Trophoblast cell (in vitro differentiated cells and primary cell): ENCODE data around the gene RAB3A.

Source experiments
- DNase-seq, 2 donors: peaks; one replicate each; pipeline ENCODE4 v3.0.0-alpha.2; 2016
- H2AFZ ChIP-seq: 2 replicates; pipeline ENCODE4 v1.6.1; 2013; ENCODE audit warnings: low read length, moderate library complexity, mild to moderate bottlenecking; ENCODE audit not compliant: insufficient read depth, poor library complexity
- H2AK5ac ChIP-seq: 2 replicates; pipeline ENCODE4 v1.6.1; 2013; ENCODE audit warnings: mild to moderate bottlenecking, low read length
- H2BK120ac ChIP-seq: 2 replicates; pipeline ENCODE4 v1.6.1; 2013; ENCODE audit warnings: low read length, mild to moderate bottlenecking, moderate library complexity; ENCODE audit not compliant: insufficient read depth, poor library complexity
- H2BK12ac ChIP-seq: 2 replicates; pipeline ENCODE4 v1.6.1; 2013; ENCODE audit warnings: mild to moderate bottlenecking, low read length, moderate library complexity
- H2BK5ac ChIP-seq: 2 replicates; pipeline ENCODE4 v1.6.1; 2013; ENCODE audit warnings: low read length, low read depth, moderate library complexity, mild to moderate bottlenecking; ENCODE audit not compliant: poor library complexity
- H3K14ac ChIP-seq: 2 replicates; pipeline ENCODE4 v1.6.1; 2013; ENCODE audit warnings: mild to moderate bottlenecking, low read length
- H3K18ac ChIP-seq: 2 replicates; pipeline ENCODE4 v1.6.1; 2013; ENCODE audit warnings: mild to moderate bottlenecking, low read length
- H3K23ac ChIP-seq: 2 replicates; pipeline ENCODE4 v1.6.1; 2013; ENCODE audit warnings: low read length
- H3K27ac ChIP-seq: 2 replicates; pipeline ENCODE4 v1.5.1; 2013; ENCODE audit warnings: low read depth, mild to moderate bottlenecking, inconsistent platforms, low read length, moderate library complexity
- H3K27me3 ChIP-seq: 2 replicates; pipeline ENCODE4 v1.6.1; 2013; ENCODE audit warnings: inconsistent platforms, mild to moderate bottlenecking, low read length, moderate library complexity; ENCODE audit not compliant: insufficient read depth
- H3K36me3 ChIP-seq, 2 experiments: 1 replicate in 1 of 2; 2 replicates in 1 of 2; pipeline ENCODE4 v1.6.1; 2013; ENCODE audit warnings: low read length in 2 of 2, mild to moderate bottlenecking in 2 of 2, moderate library complexity in 1 of 2; ENCODE audit not compliant: insufficient read depth in 2 of 2, control insufficient read depth in 1 of 2
- H3K4ac ChIP-seq: 2 replicates; pipeline ENCODE4 v1.6.1; 2013; ENCODE audit warnings: low read depth, mild to moderate bottlenecking, low read length, moderate library complexity
- H3K4me1 ChIP-seq, 2 experiments: 1 replicate in 1 of 2; 2 replicates in 1 of 2; pipeline ENCODE4 v1.6.1; 2013; ENCODE audit warnings: low read length in 2 of 2, mild to moderate bottlenecking in 2 of 2, moderate library complexity in 1 of 2; ENCODE audit not compliant: insufficient read depth in 2 of 2, control insufficient read depth in 1 of 2
- H3K4me2 ChIP-seq: 2 replicates; pipeline ENCODE4 v1.6.1; 2013; ENCODE audit warnings: inconsistent platforms, mild to moderate bottlenecking, low read length, moderate library complexity
- H3K4me3 ChIP-seq: 2 replicates; pipeline ENCODE4 v1.5.1; 2013; ENCODE audit warnings: mild to moderate bottlenecking, low read depth, low read length, inconsistent platforms
- H3K79me1 ChIP-seq: one replicate; pipeline ENCODE4 v1.6.1; 2013; ENCODE audit warnings: low read length
- H3K79me2 ChIP-seq: 2 replicates; pipeline ENCODE4 v1.6.1; 2013; ENCODE audit warnings: low read length, mild to moderate bottlenecking; ENCODE audit not compliant: control insufficient read depth, insufficient read depth, poor library complexity
- H3K9ac ChIP-seq: 2 replicates; pipeline ENCODE4 v1.6.1; 2013; ENCODE audit warnings: mild to moderate bottlenecking, low read length
- H3K9me3 ChIP-seq: 2 replicates; pipeline ENCODE4 v1.6.1; 2013; ENCODE audit warnings: low read depth, mild to moderate bottlenecking, control low read depth, inconsistent platforms, low read length; ENCODE audit not compliant: insufficient read depth
- H4K12ac ChIP-seq: 2 replicates; pipeline ENCODE4 v1.6.1; 2013; ENCODE audit warnings: low read depth, mild to moderate bottlenecking, low read length, moderate library complexity
- H4K8ac ChIP-seq: 2 replicates; pipeline ENCODE4 v1.6.1; 2013; ENCODE audit warnings: low read depth, mild to moderate bottlenecking, low read length, moderate library complexity
- H4K91ac ChIP-seq: one replicate; pipeline ENCODE4 v1.6.1; 2013; ENCODE audit warnings: low read depth, mild to moderate bottlenecking, low read length, moderate library complexity
- WGBS: extraction: QIAGEN DNeasy Blood & Tissue Kit; methylation state at CpG from one replicate; pipeline ENCODE4 v1.1.7; 2013; ENCODE audit warnings: missing lambda C conversion rate; ENCODE audit not compliant: insufficient read length, insufficient coverage; ENCODE audit errors: extremely low coverage; 5-methylcytosine and 5-hydroxymethylcytosine counted together

RAB3A gene

DNA sequence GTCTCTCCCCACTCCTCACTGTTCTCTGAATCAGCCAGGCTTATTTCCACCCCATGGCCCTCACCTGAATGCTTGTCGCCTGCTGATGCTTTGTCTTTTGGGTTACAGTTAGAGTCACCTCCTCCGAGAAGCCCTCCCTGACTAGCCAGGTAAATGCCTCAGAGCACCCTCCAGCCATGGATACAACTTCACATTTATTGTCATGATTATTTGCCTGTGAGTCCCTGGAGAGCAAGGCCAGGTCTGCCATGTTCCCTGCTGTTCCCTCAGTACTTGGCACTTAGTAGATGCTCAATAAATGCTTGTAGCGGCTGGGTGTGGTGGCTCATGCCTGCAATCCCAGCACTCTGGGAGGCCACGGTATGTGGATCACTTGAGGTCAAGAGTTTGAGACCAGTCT, 26.1 kb upstream of the RAB3A start:
- Histone ChIP-seq H3K4me3 (no peak overlapping the region), H3K4ac (no peak overlapping the region), H3K36me3 (no peaks in the 10 kb centered on the region)

DNA sequence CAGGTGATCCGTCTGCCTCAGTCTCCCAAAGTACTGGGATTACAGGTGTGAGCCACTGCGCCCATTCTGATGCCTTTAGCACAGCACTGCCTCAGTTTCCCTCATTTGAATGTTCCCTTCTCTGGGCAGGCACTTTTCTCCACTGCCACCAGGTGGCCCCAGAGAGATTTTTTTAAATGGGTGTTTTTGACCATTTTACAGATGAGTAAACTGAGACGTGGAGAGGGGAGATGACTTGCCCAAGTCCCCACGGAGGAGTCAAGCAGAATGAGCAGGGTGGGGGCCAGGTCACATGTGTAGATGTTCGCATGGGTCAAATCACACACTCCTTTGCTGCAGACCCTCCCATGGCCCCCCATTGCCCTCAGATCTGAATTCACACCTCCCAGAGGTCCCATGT, 25.6 kb upstream of the RAB3A start:
- Histone ChIP-seq H2AFZ (no peak overlapping the region), H3K4me2 (no peak overlapping the region), H3K18ac (no peak overlapping the region), H2BK12ac (no peak overlapping the region), H3K4me3 (no peak overlapping the region), H3K4ac (no peak overlapping the region), H4K8ac (no peak overlapping the region), H2BK120ac (no peak overlapping the region), H4K91ac (no peak overlapping the region), H2AK5ac (no peak overlapping the region), H3K9ac (no peak overlapping the region), H3K36me3 (no peaks in the 10 kb centered on the region), H3K27ac (no peak overlapping the region), H4K12ac (no peak overlapping the region), H3K27me3 (peaks cover 7% of the 10 kb centered on the region), H3K23ac (no peak overlapping the region), H3K4me1 (peaks cover 7 to 14% of the 10 kb centered on the region in 2 experiments), H3K79me1 (peaks cover 5% of the 10 kb centered on the region), H3K9me3 (peaks cover 6% of the 10 kb centered on the region), H3K79me2 (no peaks in the 10 kb centered on the region), H2BK5ac (no peak overlapping the region), H3K14ac (no peak overlapping the region)
- DNase-seq = peak in 1 of 2 donors; percentile 14
- no CpG with 5 or more reads among the region's 5 CpGs for WGBS

More for the DNA sequence above, 26.1 kb upstream of the RAB3A start:
- Histone ChIP-seq H3K18ac (no peak overlapping the region), H3K79me1 (peaks cover 1% of the 10 kb centered on the region), H2AK5ac (no peak overlapping the region), H2AFZ (no peak overlapping the region), H3K4me1 (peaks cover 7 to 14% of the 10 kb centered on the region in 2 experiments), H3K9ac (no peak overlapping the region), H3K27me3 (peaks cover 7% of the 10 kb centered on the region), H2BK120ac (no peak overlapping the region), H2BK5ac (no peak overlapping the region), H3K23ac (no peak overlapping the region), H3K9me3 (peaks cover 6% of the 10 kb centered on the region), H3K27ac (no peak overlapping the region), H3K79me2 (no peaks in the 10 kb centered on the region), H4K12ac (no peak overlapping the region), H4K8ac (no peak overlapping the region), H2BK12ac (no peak overlapping the region), H3K4me2 (no peak overlapping the region), H4K91ac (no peak overlapping the region), H3K14ac (no peak overlapping the region)
- WGBS = no CpG with 5 or more reads among the region's 4 CpGs
- DNase-seq = no peak

DNA sequence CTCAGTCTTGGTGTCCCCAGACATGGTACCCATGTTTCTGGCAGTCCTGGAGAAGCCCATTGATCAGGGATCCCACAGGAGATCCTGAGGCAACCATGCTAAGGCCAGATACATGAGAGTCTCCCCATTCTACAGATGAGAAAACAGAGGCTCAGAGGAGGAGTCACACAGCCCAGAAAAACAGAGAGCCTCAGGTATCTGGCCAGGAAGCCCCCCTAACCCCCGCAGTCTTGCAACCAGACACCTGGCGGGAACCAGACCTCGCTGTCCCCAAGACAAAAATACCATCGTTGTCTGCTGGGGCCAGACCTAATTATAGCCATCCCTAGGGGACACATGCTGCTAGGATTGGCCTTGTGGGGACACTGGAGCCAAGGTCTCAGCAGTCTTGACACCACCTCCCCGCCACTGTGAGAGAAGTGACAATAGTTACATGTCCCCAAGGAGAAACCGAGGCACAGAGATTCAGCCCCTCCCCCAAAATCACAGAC, 24.0 kb upstream of the RAB3A start:
- Histone ChIP-seq H2AFZ (no peak overlapping the region), H3K18ac (no peak overlapping the region), H2AK5ac (no peak overlapping the region), H4K8ac (no peak overlapping the region), H3K27me3 (peaks cover 7% of the 10 kb centered on the region), H2BK5ac (no peak overlapping the region), H2BK12ac (no peak overlapping the region), H4K91ac (no peak overlapping the region), H3K4me1 (peaks cover 8 to 15% of the 10 kb centered on the region in 2 experiments), H2BK120ac (no peak overlapping the region), H3K4me3 (peak overlapping the region; percentile 21), H3K79me2 (peaks cover 3% of the 10 kb centered on the region), H3K14ac (no peak overlapping the region), H3K4me2 (no peak overlapping the region), H4K12ac (no peak overlapping the region), H3K23ac (no peak overlapping the region), H3K27ac (no peak overlapping the region), H3K4ac (no peak overlapping the region), H3K36me3 (no peaks in the 10 kb centered on the region), H3K9ac (no peak overlapping the region), H3K79me1 (peaks cover 10% of the 10 kb centered on the region), H3K9me3 (peaks cover 4% of the 10 kb centered on the region)
- DNase-seq = no peak
- no CpG with 5 or more reads among the region's 6 CpGs for WGBS

DNA sequence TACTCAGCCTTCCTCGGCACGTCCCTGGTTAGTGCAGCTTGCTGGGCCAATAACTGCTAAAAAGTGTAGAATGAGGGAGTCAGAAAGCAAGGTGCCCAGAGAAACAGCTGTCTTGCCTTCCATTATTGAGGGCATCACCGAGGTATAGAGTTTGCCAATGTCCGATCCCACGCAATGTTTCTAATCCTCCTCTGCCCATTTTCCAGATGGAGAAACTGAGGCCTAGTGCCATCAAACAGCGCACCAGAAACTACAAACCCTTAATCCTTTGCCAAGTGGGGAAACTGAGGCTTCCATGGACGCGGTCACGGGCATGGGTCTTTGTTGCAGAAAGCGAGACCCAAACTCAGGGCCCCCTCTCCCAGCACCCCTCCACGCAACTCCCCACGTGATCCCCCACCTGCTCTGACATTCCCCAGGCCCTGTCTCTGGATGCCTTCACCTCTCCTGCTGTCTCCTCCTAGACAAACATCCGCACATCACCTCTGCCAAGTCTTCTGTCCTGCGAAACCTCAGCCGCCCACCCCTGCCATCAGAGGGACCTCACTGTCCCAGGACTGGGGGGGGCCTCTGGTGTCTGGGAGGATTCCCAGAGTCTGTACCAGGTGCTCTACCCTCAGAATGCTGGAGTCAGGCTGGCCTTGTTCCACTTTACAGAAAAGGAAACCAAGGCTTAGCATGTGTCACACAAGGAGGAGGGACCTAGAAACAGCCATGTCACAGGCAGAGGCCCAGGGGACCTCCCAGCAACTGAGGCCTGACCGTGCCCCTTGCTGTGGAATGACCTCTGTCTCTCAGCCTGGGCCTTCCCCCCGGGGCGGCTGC, 23.3 kb upstream of the RAB3A start:
- no peaks in the 10 kb centered on the region for H3K36me3 ChIP-seq
- H2AFZ ChIP-seq = no peak overlapping the region
- peaks cover 2% of the 10 kb centered on the region for H3K9me3 ChIP-seq
- H3K79me2 ChIP-seq = peaks cover 3% of the 10 kb centered on the region
- H3K4me1 ChIP-seq = peaks cover 7 to 10% of the 10 kb centered on the region in 2 experiments
- H3K18ac ChIP-seq = no peak overlapping the region
- DNase-seq = no peak
- H4K8ac ChIP-seq = no peak overlapping the region
- no peak overlapping the region for H4K91ac ChIP-seq
- H3K4me3 ChIP-seq = no peak overlapping the region
- peaks cover 10% of the 10 kb centered on the region for H3K79me1 ChIP-seq
- no peak overlapping the region for H2BK5ac ChIP-seq
- WGBS = no CpG with 5 or more reads among the region's 18 CpGs
- H3K14ac ChIP-seq = no peak overlapping the region
- peaks cover 7% of the 10 kb centered on the region for H3K27me3 ChIP-seq
- H3K4me2 ChIP-seq = no peak overlapping the region
- H2BK120ac ChIP-seq = no peak overlapping the region
- H3K9ac ChIP-seq = no peak overlapping the region
- H3K4ac ChIP-seq = no peak overlapping the region
- H3K27ac ChIP-seq = no peak overlapping the region
- H2BK12ac ChIP-seq = no peak overlapping the region
- H3K23ac ChIP-seq = no peak overlapping the region
- H4K12ac ChIP-seq = no peak overlapping the region
- no peak overlapping the region for H2AK5ac ChIP-seq
